Ovary (tissue), 9 donors: Measurements from ENCODE around the gene DCAF10. TPM values are rescaled to one million over a fixed set of nuclear protein-coding genes. Genes with fewer than 3 reads are reported as not detected.

ENCODE experiments used
- DNase-seq, 5 donors: peaks; one replicate each; pipeline ENCODE4 v3.0.0-alpha.2; 2019 to 2020
- H3K27ac ChIP-seq, 2 donors: fragments of 200-600 bp; one replicate each; pipeline versions ENCODE4 v1.5.1 to v1.8.0; 2019 to 2022
- H3K27me3 ChIP-seq: fragments of 200-600 bp; one replicate; pipeline ENCODE4 v1.8.0; 2022
- H3K36me3 ChIP-seq: fragments of 200-600 bp; sonication (generic); one replicate; pipeline ENCODE4 v1.5.1; 2019
- H3K4me1 ChIP-seq: one replicate; pipeline ENCODE4 v1.8.1; 2013; ENCODE audit warnings: mild to moderate bottlenecking, moderate library complexity; ENCODE audit not compliant: insufficient read depth
- H3K4me3 ChIP-seq: fragments of 200-600 bp; sonication (generic); one replicate; pipeline ENCODE4 v1.5.1; 2017
- H3K9me3 ChIP-seq, 2 donors: fragments of 200-600 bp in 1 of 2; sonication (generic) in 1 of 2; one replicate each; pipeline versions ENCODE4 v1.5.1 to v1.8.1; 2013 to 2019; ENCODE audit warnings: mild to moderate bottlenecking in 1 of 2, moderate library complexity in 1 of 2
- CTCF ChIP-seq, 3 donors: fragments of 450-650 bp in 2 of 3; fragments of 200-600 bp in 1 of 3; IDR thresholded peaks; one replicate each; pipeline versions ENCODE4 v1.5.1 to v1.8.0; 2016 to 2022; ENCODE audit warnings: antibody characterized with exemption in 3 of 3, mild to moderate bottlenecking in 1 of 3
- EP300 ChIP-seq: sonication (generic); formaldehyde crosslinking; IDR thresholded peaks from one replicate; pipeline ENCODE4 v1.6.1; 2017; ENCODE audit warnings: antibody characterized with exemption
- POLR2A ChIP-seq: fragments of 450-650 bp; IDR thresholded peaks from one replicate; pipeline ENCODE4 v1.6.1; 2017; ENCODE audit warnings: antibody characterized with exemption, mild to moderate bottlenecking, moderate library complexity
- WGBS, 3 donors: extraction: QIAGEN DNeasy Blood & Tissue Kit in 1 of 3; methylation state at CpG; one replicate each; pipeline versions ENCODE4 v1.1.5 to v1.1.7; 2013 to 2017; 5-methylcytosine and 5-hydroxymethylcytosine counted together
- intact Hi-C, 4 donors: fragments of 100-400 bp; cut with DNase I; formaldehyde crosslinking; loops; one replicate each; pipeline versions ENCODE4 v1.11.0 to v1.15.1; 2022 to 2023
- polyA plus RNA-seq, 2 donors: library from polyadenylated mRNA; stranded (reverse); fragments of 200-250 nt in 1 of 2; fragments of 350-450 nt in 1 of 2; fragmentation: Illumina TruSeq in 1 of 2; extraction: RNeasy Lipid Tissue Mini Kit (QIAGEN cat#74804) in 1 of 2; gene quantifications; one replicate each; pipeline ENCODE4 v1.2.3, GENCODE V29; 2013 to 2014
- total RNA-seq, 7 donors: library from RNA; depleted of rRNA in 2 of 7; stranded (reverse); fragments of >200 nt in 2 of 7; fragmentation: NEBNext Ultra II Directional in 3 of 7; extraction: Animal tissue kit (Norgen Biotek cat#: 25700) in 3 of 7; gene quantifications; one replicate each; pipeline versions ENCODE4 v1.1.0 to v1.2.4, GENCODE V29; 2016 to 2023
- donor health status: DM: no; HTN: no; CAD: no; lungs with moderate emphysema.
- donor health status: DM: no; HTN: no; CAD: no.
- donor health status: Bipolar disorder and iron deficiency.
- donor health status: DM: yes; HTN: yes; CAD: no.
- donor health status: DM: no; HTN: no; CAD: no.
- donor health status: DM: yes; HTN: yes; CAD: no.

DCAF10 gene
- total and polyA plus RNA-seq, 9 donors = 9.0 to 39.8 (median 25.9) TPM

GRCh38 chr9:37790096-37790495, 10.5 kb upstream of the DCAF10 start:
- no peaks in the 10 kb centered on the region for H3K4me1 ChIP-seq
- H3K4me3 ChIP-seq = no peak overlapping the region
- no peaks in the 10 kb centered on the region for H3K9me3 ChIP-seq
- no peaks in the 10 kb centered on the region for H3K27me3 ChIP-seq
- intact Hi-C loops = no loop called here
- no peak for DNase-seq
- no peaks in the 10 kb centered on the region for H3K36me3 ChIP-seq
- no peak overlapping the region for H3K27ac ChIP-seq
- TF ChIP-seq CTCF (IDR thresholded peaks at IDR 0.05) (no peak), POLR2A (no peak), EP300 (no peak)
- 88 to 93% (median 92%) methylated on average over 2 of the region's 2 CpGs for WGBS, 3 donors

GRCh38 chr9:37792122-37792521, 8.5 kb upstream of the DCAF10 start:
- H3K36me3 ChIP-seq = no peaks in the 10 kb centered on the region
- H3K9me3 ChIP-seq = no peaks in the 10 kb centered on the region
- H3K4me3 ChIP-seq = no peak overlapping the region
- DNase-seq = no peak
- no peaks in the 10 kb centered on the region for H3K4me1 ChIP-seq
- no peaks in the 10 kb centered on the region for H3K27me3 ChIP-seq
- H3K27ac ChIP-seq = no peak overlapping the region
- intact Hi-C loops = no loop called here
- TF ChIP-seq POLR2A = no peak
- TF ChIP-seq EP300 = no peak
- TF ChIP-seq CTCF (IDR thresholded peaks at IDR 0.05) = no peak
- 82 to 86% (median 85%) methylated on average over 5 of the region's 5 CpGs for WGBS, 3 donors

DNA sequence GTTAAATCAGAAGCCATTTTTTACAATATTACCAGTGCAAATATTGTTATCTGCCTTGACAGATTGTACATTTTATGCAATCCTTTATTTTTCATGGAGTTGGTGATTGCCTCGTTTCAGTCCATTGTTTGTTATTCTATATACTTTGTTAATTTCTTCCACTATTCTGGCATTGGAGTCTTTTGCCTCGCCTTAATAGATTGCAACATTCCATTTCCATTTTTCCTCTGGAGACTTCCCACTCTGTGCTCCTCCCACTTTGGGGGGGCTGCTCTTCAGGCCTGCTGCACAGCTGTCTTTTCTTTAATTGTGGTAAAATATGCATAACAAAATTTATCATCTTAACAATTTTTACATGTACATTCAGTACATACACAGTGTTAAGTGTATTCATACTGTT, 4.4 kb upstream of the DCAF10 start:
- TF ChIP-seq CTCF (IDR thresholded peaks at IDR 0.05) = no peak
- no peak for TF ChIP-seq EP300
- no peak for TF ChIP-seq POLR2A
- intact Hi-C loops = no loop called here
- no peak overlapping the region for H3K27ac ChIP-seq
- no peak overlapping the region for H3K4me3 ChIP-seq
- no peaks in the 10 kb centered on the region for H3K36me3 ChIP-seq
- H3K27me3 ChIP-seq = no peaks in the 10 kb centered on the region
- WGBS, 3 donors = 47 to 58% (median 53%) methylated on average over 2 of the region's 2 CpGs
- H3K9me3 ChIP-seq = no peaks in the 10 kb centered on the region
- no peak for DNase-seq
- H3K4me1 ChIP-seq = peaks cover 9% of the 10 kb centered on the region

DNA sequence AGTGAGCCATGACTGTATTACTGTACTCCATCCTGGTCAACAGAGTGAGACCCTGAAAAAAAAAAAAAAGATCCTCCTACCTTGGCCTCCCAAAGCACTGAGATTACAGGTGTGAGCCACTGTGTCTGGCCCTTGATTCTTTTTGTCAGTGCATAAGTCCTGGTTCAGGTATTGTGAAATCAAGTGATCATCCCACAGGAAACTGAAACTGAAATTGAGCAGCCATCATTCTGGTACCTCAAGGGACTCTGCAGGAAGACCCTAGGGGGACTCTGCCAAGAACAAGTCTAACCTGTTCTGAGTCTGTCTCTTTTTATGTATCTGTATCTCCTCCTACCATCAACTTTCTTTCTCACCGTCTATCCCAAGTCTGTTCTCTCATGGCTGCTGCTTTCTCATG, 1.9 kb upstream of the DCAF10 start:
- H3K4me1 ChIP-seq = peaks cover 19% of the 10 kb centered on the region
- intact Hi-C loops = no loop called here
- TF ChIP-seq EP300 (no peak), CTCF (IDR thresholded peaks at IDR 0.05) (no peak), POLR2A (no peak)

More for the DNA sequence above, 1.9 kb upstream of the DCAF10 start:
- no peak overlapping the region for H3K27ac ChIP-seq
- DNase-seq = no peak
- no peak overlapping the region for H3K4me3 ChIP-seq
- WGBS, 3 donors = 44 to 84% (median 75%) methylated on average over 1 of the region's 1 CpG
- H3K27me3 ChIP-seq = no peaks in the 10 kb centered on the region
- H3K9me3 ChIP-seq = no peaks in the 10 kb centered on the region
- H3K36me3 ChIP-seq = no peaks in the 10 kb centered on the region
